SK-N-SH (cell line): Measurements from ENCODE around the gene C4orf50. TPM values are rescaled to one million over a fixed set of nuclear protein-coding genes. Genes with fewer than 3 reads are reported as not detected.

ENCODE experiments used
- CTCF ChIA-PET: fragments of 300-600, 350-600 bp; formaldehyde crosslinking; extraction: SDS; loops from one replicate; lab custom pipeline; 2021; lab: Yijun Ruan, JAX
- POLR2A ChIA-PET: fragments of 350-600 bp; sonication (Branson Sonifier 250); formaldehyde crosslinking; extraction: SDS; loops from one replicate; lab custom pipeline; 2020; ENCODE audit warnings: antibody characterized with exemption, inconsistent platforms; lab: Yijun Ruan, JAX
- DNase-seq: peaks from one replicate; pipeline ENCODE4 v3.0.0; 2012
- H2AFZ ChIP-seq: fragments of 200-600 bp; sonication (generic); 2 replicates; pipeline ENCODE4 v1.8.1; 2016; ENCODE audit warnings: antibody characterized with exemption, mild to moderate bottlenecking, low read depth
- H3F3A ChIP-seq: fragments of 200-600 bp; sonication (generic); replicated peaks from 2 replicates; pipeline ENCODE3; 2016; ENCODE audit warnings: antibody characterized with exemption, mild to moderate bottlenecking; ENCODE audit not compliant: insufficient read depth
- H3K27ac ChIP-seq, 2 experiments: fragments of 200-500 bp in 1 of 2; fragments of 200-600 bp in 1 of 2; sonication (Bioruptor generic) in 1 of 2; sonication (generic), shearing (Covaris generic) in 1 of 2; 2 replicates each; pipeline versions ENCODE4 v1.5.1 to v1.6.1; 2014 to 2016; ENCODE audit warnings: low read depth in 2 of 2, inconsistent platforms in 1 of 2, low read length in 1 of 2, mild to moderate bottlenecking in 1 of 2, mixed read lengths in 1 of 2
- H3K27me3 ChIP-seq: fragments of 200-600 bp; sonication (generic), shearing (Covaris generic); 2 replicates; pipeline ENCODE4 v1.6.1; 2016; ENCODE audit warnings: mixed run types; ENCODE audit not compliant: insufficient read depth
- H3K36me3 ChIP-seq, 2 experiments: fragments of 200-500 bp in 1 of 2; fragments of 200-600 bp in 1 of 2; sonication (Bioruptor generic) in 1 of 2; sonication (generic) in 1 of 2; replicated peaks in 1 of 2; 2 replicates each; pipeline versions ENCODE3 to v1.5.1; 2014 to 2016; ENCODE audit warnings: low read length in 1 of 2, mild to moderate bottlenecking in 1 of 2; ENCODE audit not compliant: insufficient read depth in 2 of 2, control insufficient read depth in 1 of 2
- H3K4me1 ChIP-seq, 2 experiments: fragments of 200-500 bp in 1 of 2; fragments of 200-600 bp in 1 of 2; sonication (Bioruptor generic) in 1 of 2; sonication (generic), shearing (Covaris generic) in 1 of 2; 2 replicates each; pipeline versions ENCODE4 v1.5.1 to v1.6.1; 2014 to 2016; ENCODE audit warnings: low read depth in 1 of 2, low read length in 1 of 2, mixed run types in 1 of 2; ENCODE audit not compliant: insufficient read depth in 2 of 2, control insufficient read depth in 1 of 2
- H3K4me2 ChIP-seq: fragments of 200-600 bp; sonication (generic), shearing (Covaris generic); 2 replicates; pipeline ENCODE4 v1.6.1; 2017; ENCODE audit warnings: mixed run types
- H3K4me3 ChIP-seq, 2 experiments: fragments of 200-500 bp in 1 of 2; fragments of 200-600 bp in 1 of 2; sonication (Bioruptor generic) in 1 of 2; sonication (generic), shearing (Covaris generic) in 1 of 2; 2 replicates each; pipeline versions ENCODE4 v1.5.1 to v1.8.1; 2014 to 2016; ENCODE audit warnings: low read depth in 2 of 2, inconsistent platforms in 1 of 2, low read length in 1 of 2, mild to moderate bottlenecking in 1 of 2, mixed read lengths in 1 of 2, moderate library complexity in 1 of 2
- H3K79me2 ChIP-seq: fragments of 200-600 bp; sonication (generic); 2 replicates; pipeline ENCODE4 v1.8.1; 2017; ENCODE audit warnings: mild to moderate bottlenecking; ENCODE audit not compliant: insufficient read depth
- H3K9ac ChIP-seq: fragments of 200-600 bp; sonication (generic); 2 replicates; pipeline ENCODE4 v1.6.1; 2017; ENCODE audit warnings: mixed run types
- H3K9me2 ChIP-seq: fragments of 200-600 bp; sonication (generic); 2 replicates; pipeline ENCODE4 v1.6.1; 2017; ENCODE audit warnings: mixed run types
- H3K9me3 ChIP-seq: fragments of 200-600 bp; sonication (generic); 2 replicates; pipeline ENCODE4 v1.6.1; 2017; ENCODE audit warnings: mixed run types, mild to moderate bottlenecking, moderate library complexity
- H4K20me1 ChIP-seq: fragments of 200-600 bp; sonication (generic); 2 replicates; pipeline ENCODE4 v1.6.1; 2017; ENCODE audit warnings: mild to moderate bottlenecking, mixed run types; ENCODE audit not compliant: insufficient read depth
- EP300 ChIP-seq, 2 experiments: IDR thresholded peaks; 2 replicates each; pipeline versions ENCODE4 v1.4.0 to v1.6.1; 2012; ENCODE audit warnings: borderline replicate concordance in 1 of 2, low read depth in 1 of 2, low read length in 1 of 2
- EZH2phosphoT487 ChIP-seq: fragments of 200-600 bp; sonication (generic); IDR thresholded peaks from 2 replicates; pipeline ENCODE4 v1.6.1; 2017; ENCODE audit warnings: low read depth, mixed run types, mild to moderate bottlenecking, antibody characterized with exemption, moderate library complexity, borderline replicate concordance
- FOXJ3 ChIP-seq: sonication (generic); formaldehyde crosslinking; IDR thresholded peaks from 2 replicates; pipeline ENCODE4 v1.5.1; 2020; ENCODE audit warnings: mild to moderate bottlenecking, missing genetic modification reagents
- GABPA ChIP-seq: IDR thresholded peaks from 2 replicates; pipeline ENCODE4 v1.4.0; 2012; ENCODE audit warnings: low read depth, mild to moderate bottlenecking
- MAX ChIP-seq: IDR thresholded peaks from 2 replicates; pipeline ENCODE4 v1.4.0; 2012; ENCODE audit warnings: low read depth
- POLR2AphosphoS5 ChIP-seq: IDR thresholded peaks from 2 replicates; pipeline ENCODE4 v1.6.1; 2012; ENCODE audit warnings: low read depth, low read length
- RCOR1 ChIP-seq: fragments of 150-350 bp; IDR thresholded peaks from 2 replicates; pipeline ENCODE4 v1.6.1; 2017; ENCODE audit warnings: antibody characterized with exemption, low read length
- RXRA ChIP-seq: IDR thresholded peaks from 2 replicates; pipeline ENCODE4 v1.4.0; 2012; ENCODE audit warnings: low read depth, mild to moderate bottlenecking, borderline replicate concordance
- SMC3 ChIP-seq: IDR thresholded peaks from 2 replicates; pipeline ENCODE4 v1.6.1; 2012; ENCODE audit warnings: low read depth, low read length, improper control_type of control experiment
- USF1 ChIP-seq: IDR thresholded peaks from 2 replicates; pipeline ENCODE4 v1.4.0; 2012; ENCODE audit warnings: low read depth, borderline replicate concordance
- USF2 ChIP-seq: fragments of 150-350 bp; IDR thresholded peaks from 2 replicates; pipeline ENCODE4 v1.6.1; 2017; ENCODE audit warnings: antibody characterized with exemption, low read length, low read depth, borderline replicate concordance
- YY1 ChIP-seq: IDR thresholded peaks from 2 replicates; pipeline ENCODE4 v1.4.0; 2012; ENCODE audit warnings: low read depth, mild to moderate bottlenecking
- WGBS: methylation state at CpG from one replicate; pipeline ENCODE4 v1.1.6; 2017; ENCODE audit warnings: low lambda C conversion rate; 5-methylcytosine and 5-hydroxymethylcytosine counted together
- polyA plus RNA-seq, 3 experiments: library from polyadenylated mRNA; depleted of rRNA; stranded (reverse); fragments of >200 nt; gene quantifications; 2 replicates each; pipeline ENCODE4 v1.2.3, GENCODE V29; 2012
- TF ChIP-seq, protein P1 (sequence below): fragments of 200-600 bp; sonication (generic); IDR thresholded peaks from 2 replicates; pipeline ENCODE4 v1.6.1; 2017; ENCODE audit warnings: antibody characterized with exemption, mild to moderate bottlenecking, moderate library complexity

Gene C4orf50
- polyA plus RNA-seq, 1 of the 3 experiments (the other 2 are of a cell fraction) = under 0.01 TPM

- TF ChIP-seq, protein P1, sequence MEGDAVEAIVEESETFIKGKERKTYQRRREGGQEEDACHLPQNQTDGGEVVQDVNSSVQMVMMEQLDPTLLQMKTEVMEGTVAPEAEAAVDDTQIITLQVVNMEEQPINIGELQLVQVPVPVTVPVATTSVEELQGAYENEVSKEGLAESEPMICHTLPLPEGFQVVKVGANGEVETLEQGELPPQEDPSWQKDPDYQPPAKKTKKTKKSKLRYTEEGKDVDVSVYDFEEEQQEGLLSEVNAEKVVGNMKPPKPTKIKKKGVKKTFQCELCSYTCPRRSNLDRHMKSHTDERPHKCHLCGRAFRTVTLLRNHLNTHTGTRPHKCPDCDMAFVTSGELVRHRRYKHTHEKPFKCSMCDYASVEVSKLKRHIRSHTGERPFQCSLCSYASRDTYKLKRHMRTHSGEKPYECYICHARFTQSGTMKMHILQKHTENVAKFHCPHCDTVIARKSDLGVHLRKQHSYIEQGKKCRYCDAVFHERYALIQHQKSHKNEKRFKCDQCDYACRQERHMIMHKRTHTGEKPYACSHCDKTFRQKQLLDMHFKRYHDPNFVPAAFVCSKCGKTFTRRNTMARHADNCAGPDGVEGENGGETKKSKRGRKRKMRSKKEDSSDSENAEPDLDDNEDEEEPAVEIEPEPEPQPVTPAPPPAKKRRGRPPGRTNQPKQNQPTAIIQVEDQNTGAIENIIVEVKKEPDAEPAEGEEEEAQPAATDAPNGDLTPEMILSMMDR = no peak
- no peak for TF ChIP-seq EP300 (IDR thresholded peaks at IDR 0.05; ENCODE audit: borderline replicate concordance in 1 of 2, low read depth in 1 of 2, low read length in 1 of 2)
- TF ChIP-seq SMC3 = no peak
- TF ChIP-seq, all 33 proteins: peak for 0
These were observed 37.2 kb upstream of the C4orf50 start (continued) for GRCh38 chr4:6055436-6055835.

DNA sequence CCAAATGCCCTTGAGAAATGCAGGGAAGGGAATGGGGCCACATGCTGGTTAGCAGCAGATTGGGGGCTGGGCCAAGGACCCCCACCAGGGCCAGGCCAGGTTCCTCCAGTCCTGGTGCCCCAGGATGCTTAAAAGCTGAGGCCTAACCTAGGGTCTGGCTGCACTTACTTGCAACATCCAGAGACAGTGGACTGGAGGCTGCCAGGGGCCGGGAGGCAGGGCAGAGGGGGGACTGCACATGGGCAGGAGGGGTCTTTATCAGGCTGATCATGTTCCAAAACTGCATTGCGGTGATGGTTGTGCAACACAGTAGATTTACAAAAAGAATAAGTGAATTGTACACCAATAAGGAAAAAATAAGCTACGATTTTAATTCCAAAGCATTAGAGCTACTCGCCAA, 36.8 kb upstream of the C4orf50 start:
- H3K9me3 ChIP-seq = no peaks in the 10 kb centered on the region

GRCh38 chr4:6054162-6054922, 36.1 kb upstream of the C4orf50 start:
- POLR2A ChIA-PET = no interaction called here
- no peak for TF ChIP-seq FOXJ3 (CRISPR knock-in tag)
- no peak for TF ChIP-seq RCOR1
- TF ChIP-seq SMC3 = no peak
- no peak for TF ChIP-seq MAX
- no peak for TF ChIP-seq EZH2phosphoT487
- TF ChIP-seq EP300 (IDR thresholded peaks at IDR 0.05; ENCODE audit: borderline replicate concordance in 1 of 2, low read depth in 1 of 2, low read length in 1 of 2) = no peak
- TF ChIP-seq USF2 = no peak
- TF ChIP-seq USF1 = no peak
- TF ChIP-seq, protein P1 = no peak
- TF ChIP-seq POLR2AphosphoS5 = no peak

More for the DNA sequence above, 36.8 kb upstream of the C4orf50 start:
- 55% methylated on average over 4 of the region's 4 CpGs for WGBS
- no peak for DNase-seq
- CTCF ChIA-PET = interaction anchor here (0.6 to 1.2 kb wide), 2 partner anchors 33 to 416 kb away, joined by 3 read pairs; no protein-coding TSS in a partner anchor
- Histone ChIP-seq H3F3A (no peaks in the 10 kb centered on the region), H3K27me3 (no peaks in the 10 kb centered on the region), H3K9me2 (no peaks in the 10 kb centered on the region)
- no peak for TF ChIP-seq RCOR1
- no peak for TF ChIP-seq GABPA
- no peak for TF ChIP-seq POLR2AphosphoS5
- no peak for TF ChIP-seq EZH2phosphoT487
- TF ChIP-seq RXRA = no peak
- TF ChIP-seq USF1 = no peak
- TF ChIP-seq YY1 = no peak
- TF ChIP-seq, all 33 proteins: peak for 0
- Histone ChIP-seq H3K4me3 (no peak overlapping the region), H3K79me2 (no peaks in the 10 kb centered on the region), H3K36me3 (no peaks in the 10 kb centered on the region), H3K27ac (no peak overlapping the region), H3K4me2 (no peak overlapping the region), H3K9ac (no peak overlapping the region), H2AFZ (no peak overlapping the region), H4K20me1 (no peaks in the 10 kb centered on the region), H3K4me1 (no peaks in the 10 kb centered on the region)
- POLR2A ChIA-PET = no interaction called here

More at GRCh38 chr4:6054162-6054922, 36.1 kb upstream of the C4orf50 start:
- Histone ChIP-seq H3K27me3 (no peaks in the 10 kb centered on the region), H4K20me1 (no peaks in the 10 kb centered on the region), H3K79me2 (no peaks in the 10 kb centered on the region), H3F3A (no peaks in the 10 kb centered on the region), H3K4me3 (no peak overlapping the region), H2AFZ (no peak overlapping the region), H3K27ac (no peak overlapping the region; a peak in 1 of 4 replicates), H3K36me3 (no peaks in the 10 kb centered on the region), H3K9me2 (no peaks in the 10 kb centered on the region), H3K4me1 (no peaks in the 10 kb centered on the region), H3K4me2 (no peak overlapping the region), H3K9me3 (no peaks in the 10 kb centered on the region), H3K9ac (no peak overlapping the region)
- CTCF ChIA-PET = interaction anchor here (1.0 kb wide), 1 partner anchor 35 kb away, joined by 3 read pairs; no protein-coding TSS in a partner anchor
- 48% methylated on average over 14 of the region's 16 CpGs for WGBS
- no peak for DNase-seq
